ENCODE results near the gene DDX54. TPM values are rescaled to one million over a fixed set of nuclear protein-coding genes. Genes with fewer than 3 reads are reported as not detected.

The DDX54 gene
- total and polyA plus RNA-seq, 2 of the 8 experiments (the other 6 are each of a cell fraction or from before 2014, with no cell fraction given) = 64.9 to 113 TPM

- TF ChIP-seq E2F6 (IDR thresholded peaks at IDR 0.05) = peak; percentile 83
- TF ChIP-seq SUZ12 (IDR thresholded peaks at IDR 0.05; ENCODE audit: low read length) = no peak
- no peak for TF ChIP-seq TCF12 (IDR thresholded peaks at IDR 0.05; ENCODE audit: low read depth, low read length)
- peak; percentile 63; the same call in 1 of the 2 replicates for TF ChIP-seq GABPA (IDR thresholded peaks at IDR 0.05; ENCODE audit: borderline replicate concordance, insufficient read depth, low read length)
Observed at GRCh38 chr12:113154351-113154973, 30.8 kb downstream of the DDX54 start (continued).
